Mesendoderm (in vitro differentiated cells): Measurements from ENCODE around the gene FAM50B. TPM values are rescaled to one million over a fixed set of nuclear protein-coding genes. Genes with fewer than 3 reads are reported as not detected.
A peak's percentile ranks its signal among the peaks of the same experiment; 100 is the strongest.

Experiments
- DNase-seq: peaks from one replicate; pipeline ENCODE4 v3.0.0; 2013
- H2AK5ac ChIP-seq: 2 replicates; pipeline ENCODE4 v1.6.1; 2013; ENCODE audit warnings: low read length, inconsistent platforms
- H2BK120ac ChIP-seq: 2 replicates; pipeline ENCODE4 v1.6.1; 2013; ENCODE audit warnings: low read depth, mild to moderate bottlenecking, low read length, moderate library complexity, mixed read lengths
- H2BK15ac ChIP-seq: replicated peaks from 2 replicates; pipeline ENCODE4 v1.6.1; 2013; ENCODE audit warnings: low read depth, mild to moderate bottlenecking, moderate library complexity
- H2BK5ac ChIP-seq: 2 replicates; pipeline ENCODE4 v1.6.1; 2013; ENCODE audit warnings: low read length, inconsistent platforms
- H3K18ac ChIP-seq: 2 replicates; pipeline ENCODE4 v1.6.1; 2013; ENCODE audit warnings: mild to moderate bottlenecking, low read length, mixed read lengths
- H3K23ac ChIP-seq: one replicate; pipeline ENCODE4 v1.6.1; 2013; ENCODE audit warnings: low read length
- H3K27ac ChIP-seq: 2 replicates; pipeline ENCODE4 v1.5.1; 2013; ENCODE audit warnings: low read depth, mild to moderate bottlenecking, inconsistent platforms, low read length, moderate library complexity
- H3K27me3 ChIP-seq: 2 replicates; pipeline ENCODE4 v1.6.1; 2013; ENCODE audit warnings: low read length, control low read depth, mild to moderate bottlenecking, inconsistent platforms; ENCODE audit not compliant: insufficient read depth, poor library complexity
- H3K36me3 ChIP-seq: 2 replicates; pipeline ENCODE4 v1.6.1; 2013; ENCODE audit warnings: low read length, inconsistent platforms; ENCODE audit not compliant: control insufficient read depth, insufficient read depth
- H3K4ac ChIP-seq: one replicate; pipeline ENCODE4 v1.6.1; 2013; ENCODE audit warnings: low read depth, mild to moderate bottlenecking, low read length, moderate library complexity
- H3K4me1 ChIP-seq: 2 replicates; pipeline ENCODE4 v1.6.1; 2013; ENCODE audit warnings: low read depth, low read length, inconsistent platforms; ENCODE audit not compliant: control insufficient read depth
- H3K4me2 ChIP-seq: 2 replicates; pipeline ENCODE4 v1.6.1; 2013; ENCODE audit warnings: low read length
- H3K4me3 ChIP-seq: 2 replicates; pipeline ENCODE4 v1.5.1; 2013; ENCODE audit warnings: mild to moderate bottlenecking, low read length
- H3K56ac ChIP-seq: one replicate; pipeline ENCODE4 v1.6.1; 2013; ENCODE audit warnings: low read length
- H3K79me1 ChIP-seq: 2 replicates; pipeline ENCODE4 v1.6.1; 2013; ENCODE audit warnings: low read length, inconsistent platforms
- H3K79me2 ChIP-seq: 2 replicates; pipeline ENCODE4 v1.6.1; 2013; ENCODE audit warnings: mild to moderate bottlenecking, low read length; ENCODE audit not compliant: control insufficient read depth, insufficient read depth
- H3K9ac ChIP-seq: 2 replicates; pipeline ENCODE4 v1.6.1; 2013; ENCODE audit warnings: low read length, inconsistent platforms
- H4K5ac ChIP-seq: one replicate; pipeline ENCODE4 v1.6.1; 2013; ENCODE audit warnings: low read length
- H4K8ac ChIP-seq: one replicate; pipeline ENCODE4 v1.6.1; 2013; ENCODE audit warnings: low read depth, mild to moderate bottlenecking, control low read depth, low read length, moderate library complexity
- WGBS: extraction: QIAGEN DNeasy Blood & Tissue Kit; methylation state at CpG from one replicate; pipeline ENCODE4 v1.1.7; 2013; ENCODE audit warnings: low lambda C conversion rate, missing lambda C conversion rate; ENCODE audit not compliant: insufficient coverage; ENCODE audit errors: extremely low coverage; 5-methylcytosine and 5-hydroxymethylcytosine counted together
- polyA plus RNA-seq, 2 experiments: library from polyadenylated mRNA; stranded (reverse); fragments of 200-250 nt; gene quantifications; one replicate each; pipeline ENCODE4 v1.2.3, GENCODE V29; 2013

FAM50B gene
- polyA plus RNA-seq (2013, experiment 1 of 2) = 2.5 TPM
- 2.2 TPM for polyA plus RNA-seq (2013, experiment 2 of 2)

GRCh38 chr6:3848925-3849605, at the start of gene FAM50B:
Gene FAM50B, plus strand, starts transcription at chr6:3849373. Its CDS starts 439 bp downstream, at chr6:3849812.
- Histone ChIP-seq H3K4me3 (peak within 1 kb of the TSS; percentile 77), H3K36me3 (no peaks in the 10 kb centered on the region), H4K8ac (no peak within 1 kb of the TSS), H2BK120ac (no peak within 1 kb of the TSS), H3K27me3 (no peaks in the 10 kb centered on the region), H3K27ac (no peak within 1 kb of the TSS), H3K56ac (peak within 1 kb of the TSS; percentile 96), H3K79me2 (no peaks in the 10 kb centered on the region), H4K5ac (no peak within 1 kb of the TSS), H3K79me1 (no peaks in the 10 kb centered on the region), H3K9ac (peak within 1 kb of the TSS; percentile 83), H2AK5ac (no peak within 1 kb of the TSS), H3K4ac (no peak within 1 kb of the TSS), H3K18ac (no peak within 1 kb of the TSS), H2BK15ac (no peak within 1 kb of the TSS), H3K23ac (peak within 1 kb of the TSS; percentile 90), H3K4me1 (peaks cover 5% of the 10 kb centered on the region), H2BK5ac (no peak within 1 kb of the TSS), H3K4me2 (peak within 1 kb of the TSS; percentile 90)
- no CpG with 5 or more reads among the region's 49 CpGs for WGBS
- peak; percentile 92 for DNase-seq

DNA sequence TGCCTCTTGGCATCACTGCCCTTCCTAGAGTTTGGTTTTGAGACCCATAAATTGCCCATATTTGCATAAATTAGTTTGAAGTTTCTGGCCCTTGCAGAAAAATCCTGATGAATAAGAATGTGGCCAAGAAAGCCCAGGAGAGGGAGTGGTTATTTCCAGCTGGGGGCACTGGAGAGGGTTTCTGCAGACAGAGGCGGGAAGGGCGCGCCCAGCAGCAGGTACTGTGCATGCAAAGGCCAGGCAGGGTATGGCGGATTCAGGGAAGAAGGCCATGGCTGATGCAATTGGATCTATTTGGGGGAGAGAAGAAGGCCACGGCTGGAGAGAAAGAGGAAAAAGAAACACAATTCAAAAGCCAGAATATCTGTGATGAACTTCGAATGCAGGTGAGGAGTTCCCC, 49.5 kb upstream of the FAM50B start:
- no peak overlapping the region for H3K4ac ChIP-seq
- no peak overlapping the region for H2BK120ac ChIP-seq
- H3K27me3 ChIP-seq = no peaks in the 10 kb centered on the region
- no peak overlapping the region for H3K18ac ChIP-seq
- H3K79me2 ChIP-seq = no peaks in the 10 kb centered on the region
- no peak for DNase-seq
- H2AK5ac ChIP-seq = no peak overlapping the region
- H3K27ac ChIP-seq = no peak overlapping the region
- no peak overlapping the region for H3K4me3 ChIP-seq
- no peak overlapping the region for H3K56ac ChIP-seq
- no CpG with 5 or more reads among the region's 6 CpGs for WGBS
- H3K4me1 ChIP-seq = peaks cover 4% of the 10 kb centered on the region
- no peak overlapping the region for H2BK5ac ChIP-seq
- H4K8ac ChIP-seq = no peak overlapping the region
- no peak overlapping the region for H2BK15ac ChIP-seq
- no peaks in the 10 kb centered on the region for H3K79me1 ChIP-seq
- no peak overlapping the region for H3K4me2 ChIP-seq
- H3K23ac ChIP-seq = no peak overlapping the region
- H3K9ac ChIP-seq = no peak overlapping the region
- H3K36me3 ChIP-seq = no peaks in the 10 kb centered on the region
- H4K5ac ChIP-seq = no peak overlapping the region

DNA sequence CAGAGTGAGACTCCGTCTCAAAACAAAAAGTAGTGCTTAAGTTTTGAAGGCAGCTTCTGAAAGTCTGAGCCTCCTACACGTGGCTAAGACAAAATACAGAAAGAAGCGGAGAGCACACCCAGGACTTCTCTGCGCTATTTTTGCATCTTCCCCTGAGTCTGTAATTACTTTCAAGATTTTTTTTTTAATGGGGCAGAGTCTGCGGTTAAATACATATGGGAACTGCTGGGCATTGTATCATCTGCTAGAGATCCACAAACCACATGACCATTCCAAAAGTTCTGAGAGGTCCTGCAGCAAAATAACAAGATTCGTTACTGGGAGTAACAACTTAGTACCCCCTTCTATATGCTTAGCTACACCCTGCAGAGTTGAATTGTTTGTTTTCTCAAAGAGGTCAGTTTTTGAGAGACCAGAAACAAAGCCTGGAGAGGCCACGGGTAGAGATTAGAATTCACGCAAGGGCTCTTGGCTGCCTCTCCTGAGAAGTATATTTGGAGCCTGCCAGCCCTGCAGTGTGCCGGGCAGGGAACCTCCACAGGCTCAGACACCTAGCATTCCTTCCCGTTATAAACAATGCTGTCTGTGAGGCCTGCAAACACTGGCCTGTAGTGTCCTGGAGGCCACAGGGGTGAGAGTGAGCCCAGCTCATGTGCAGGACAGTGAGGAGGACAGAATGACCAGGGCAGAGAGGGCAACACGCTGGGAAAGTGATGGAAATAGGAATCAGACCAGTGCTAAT, 48.2 kb upstream of the FAM50B start:
- Histone ChIP-seq H3K4me2 (no peak overlapping the region), H3K27me3 (no peaks in the 10 kb centered on the region), H3K4me1 (peaks cover 4% of the 10 kb centered on the region), H2BK5ac (no peak overlapping the region), H3K9ac (no peak overlapping the region), H3K36me3 (no peaks in the 10 kb centered on the region), H3K4ac (no peak overlapping the region), H3K27ac (no peak overlapping the region), H3K4me3 (no peak overlapping the region), H2AK5ac (no peak overlapping the region), H2BK120ac (no peak overlapping the region), H3K23ac (no peak overlapping the region), H3K18ac (no peak overlapping the region), H3K79me1 (no peaks in the 10 kb centered on the region), H4K5ac (no peak overlapping the region), H3K79me2 (no peaks in the 10 kb centered on the region), H2BK15ac (no peak overlapping the region), H3K56ac (peak overlapping the region; percentile 11), H4K8ac (no peak overlapping the region)
- no CpG with 5 or more reads among the region's 11 CpGs for WGBS
- DNase-seq = peak; percentile 44

DNA sequence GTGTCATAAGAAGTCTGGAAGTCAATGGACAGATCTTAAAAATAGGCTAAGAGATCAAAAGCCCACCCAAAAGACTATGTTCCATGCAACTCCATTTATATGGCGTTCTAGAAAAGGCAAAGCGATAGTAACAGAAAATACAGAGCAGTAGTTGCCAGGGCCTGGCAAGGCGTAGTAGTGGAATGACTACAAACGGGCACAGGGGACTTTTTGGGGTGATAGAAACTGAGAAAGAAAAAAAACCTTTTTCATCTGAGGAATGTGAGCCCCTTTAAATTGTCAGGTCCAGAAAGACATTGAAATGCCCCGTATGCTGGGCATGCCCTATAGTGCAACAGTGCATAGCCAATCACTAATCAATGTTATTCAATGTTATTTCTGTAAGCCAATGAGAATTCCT, 47.2 kb upstream of the FAM50B start:
- Histone ChIP-seq H2AK5ac (no peak overlapping the region), H3K18ac (no peak overlapping the region), H3K56ac (no peak overlapping the region), H3K27me3 (no peaks in the 10 kb centered on the region), H2BK15ac (no peak overlapping the region), H2BK120ac (no peak overlapping the region), H3K79me2 (no peaks in the 10 kb centered on the region), H2BK5ac (no peak overlapping the region), H3K27ac (no peak overlapping the region), H4K5ac (no peak overlapping the region), H3K79me1 (no peaks in the 10 kb centered on the region), H3K23ac (no peak overlapping the region), H3K4me2 (no peak overlapping the region), H4K8ac (no peak overlapping the region), H3K4ac (no peak overlapping the region), H3K4me3 (no peak overlapping the region), H3K4me1 (peaks cover 4% of the 10 kb centered on the region), H3K36me3 (no peaks in the 10 kb centered on the region), H3K9ac (no peak overlapping the region)
- no peak for DNase-seq
- WGBS = no CpG with 5 or more reads among the region's 5 CpGs

- no peak overlapping the region for H4K5ac ChIP-seq
- no CpG with 5 or more reads among the region's 12 CpGs for WGBS
- no peak overlapping the region for H3K9ac ChIP-seq
- no peak overlapping the region for H3K23ac ChIP-seq
- H2AK5ac ChIP-seq = no peak overlapping the region
- H3K4me3 ChIP-seq = no peak overlapping the region
- no peak overlapping the region for H4K8ac ChIP-seq
- no peaks in the 10 kb centered on the region for H3K79me1 ChIP-seq
- H3K27me3 ChIP-seq = no peaks in the 10 kb centered on the region
- H2BK5ac ChIP-seq = no peak overlapping the region
- H3K4me2 ChIP-seq = no peak overlapping the region
- H3K56ac ChIP-seq = no peak overlapping the region
- no peaks in the 10 kb centered on the region for H3K79me2 ChIP-seq
- no peak overlapping the region for H2BK15ac ChIP-seq
- no peak overlapping the region for H3K18ac ChIP-seq
- DNase-seq = peak; percentile 65
- H3K27ac ChIP-seq = no peak overlapping the region
- H3K4ac ChIP-seq = no peak overlapping the region
- H2BK120ac ChIP-seq = no peak overlapping the region
- H3K36me3 ChIP-seq = no peaks in the 10 kb centered on the region
- no peaks in the 10 kb centered on the region for H3K4me1 ChIP-seq
Observed at GRCh38 chr6:3803627-3804468, 45.3 kb upstream of the FAM50B start.
